GM19193 (cell line): ENCODE results near the gene PRPF8.
A peak's percentile ranks its signal among the peaks of the same experiment; 100 is the strongest.

Source experiments
- POLR2A ChIP-seq: IDR thresholded peaks from 4 replicates; pipeline ENCODE4 v1.6.1; 2011; ENCODE audit not compliant: insufficient read depth, insufficient read length; ENCODE audit errors: extremely low read depth

PRPF8 gene

GRCh38 chr17:1627982-1628855, 56.4 kb downstream of the PRPF8 start, which contains the start of gene SLC43A2:
TSS of gene SLC43A2 (minus strand) at chr17:1628834. CDS start at chr17:1627874, 960 bp downstream.
- peak; percentile 57 for TF ChIP-seq POLR2A

- peak; percentile 47 for TF ChIP-seq POLR2A
These were observed 57.3 kb downstream of the PRPF8 start for GRCh38 chr17:1627182-1627981.

GRCh38 chr17:1626333-1626732, 58.3 kb downstream of the PRPF8 start:
- no peak for TF ChIP-seq POLR2A

- no peak for TF ChIP-seq POLR2A
These were observed 59.1 kb downstream of the PRPF8 start for GRCh38 chr17:1625581-1625980.

- TF ChIP-seq POLR2A = no peak
These were observed 59.6 kb downstream of the PRPF8 start for GRCh38 chr17:1625053-1625452.

- no peak for TF ChIP-seq POLR2A
These were observed 60.0 kb downstream of the PRPF8 start for GRCh38 chr17:1624650-1625049.

GRCh38 chr17:1623057-1623630, 61.5 kb downstream of the PRPF8 start:
- no peak for TF ChIP-seq POLR2A

- TF ChIP-seq POLR2A = no peak
These were observed 63.3 kb downstream of the PRPF8 start for GRCh38 chr17:1621273-1621954.

GRCh38 chr17:1620486-1620885, 64.2 kb downstream of the PRPF8 start:
- no peak for TF ChIP-seq POLR2A

GRCh38 chr17:1617620-1618174, 67.0 kb downstream of the PRPF8 start:
- no peak for TF ChIP-seq POLR2A

GRCh38 chr17:1616101-1616500, 68.6 kb downstream of the PRPF8 start:
- no peak for TF ChIP-seq POLR2A

GRCh38 chr17:1612400-1612799, 72.3 kb downstream of the PRPF8 start:
- TF ChIP-seq POLR2A = no peak

GRCh38 chr17:1611715-1612114, 73.0 kb downstream of the PRPF8 start:
- TF ChIP-seq POLR2A = no peak

- no peak for TF ChIP-seq POLR2A
These were observed 76.0 kb downstream of the PRPF8 start for GRCh38 chr17:1608676-1609075.
